HCT116 (cell line): ENCODE measurements around the gene PMM1.

Experiments used
- CTCF ChIP-seq, 3 experiments: fragments of 200-600 bp in 1 of 3; sonication (generic) in 1 of 3; IDR thresholded peaks in 2 of 3; conservative IDR thresholded peaks in 1 of 3; 2 replicates each; pipeline ENCODE4 v1.5.1; 2012 to 2017; ENCODE audit warnings: low read depth in 2 of 3, low read length in 2 of 3, antibody characterized with exemption in 1 of 3, borderline replicate concordance in 1 of 3, control low read depth in 1 of 3, mild to moderate bottlenecking in 1 of 3, mixed read lengths in 1 of 3, mixed run types in 1 of 3, moderate library complexity in 1 of 3; ENCODE audit not compliant: insufficient read depth in 1 of 3
- POLR2A ChIP-seq: IDR thresholded peaks from 2 replicates; pipeline ENCODE4 v1.7.0; 2011; ENCODE audit warnings: borderline replicate concordance; ENCODE audit not compliant: insufficient read depth, insufficient read length; ENCODE audit errors: extremely low read depth
- POLR2AphosphoS5 ChIP-seq: IDR thresholded peaks from 2 replicates; pipeline ENCODE4 v1.6.1; 2011; ENCODE audit warnings: mild to moderate bottlenecking, low read depth, low read length, moderate library complexity
- SP1 ChIP-seq: IDR thresholded peaks from 2 replicates; pipeline ENCODE4 v1.6.1; 2012; ENCODE audit warnings: low read depth
- TCF7L2 ChIP-seq: IDR thresholded peaks from 2 replicates; pipeline ENCODE4 v1.7.0; 2011; ENCODE audit warnings: borderline replicate concordance, inconsistent platforms; ENCODE audit not compliant: insufficient read depth, insufficient read length; ENCODE audit errors: extremely low read depth
- YY1 ChIP-seq: IDR thresholded peaks from 2 replicates; pipeline ENCODE4 v1.6.1; 2011; ENCODE audit warnings: low read length, low read depth, moderate library complexity, mild to moderate bottlenecking; ENCODE audit not compliant: insufficient replicate concordance; ENCODE audit errors: extremely low read depth
- ZNF274 ChIP-seq: fragments of 200-500 bp; sonication (Bioruptor generic); IDR thresholded peaks from 2 replicates; pipeline ENCODE4 v1.6.1; 2014; ENCODE audit warnings: mild to moderate bottlenecking, low read depth, low read length, inconsistent platforms
- TF ChIP-seq, protein P1 (sequence below): IDR thresholded peaks from 2 replicates; pipeline ENCODE4 v1.6.1; 2011; ENCODE audit warnings: mild to moderate bottlenecking, low read length, moderate library complexity; ENCODE audit not compliant: insufficient replicate concordance; ENCODE audit errors: extremely low read depth

- TF ChIP-seq CTCF (IDR thresholded peaks at IDR 0.05 in 2 of 3, conservative IDR thresholded peaks at IDR 0.05 in 1 of 3; ENCODE audit: borderline replicate concordance in 1 of 3, insufficient read depth in 1 of 3, low read depth in 2 of 3, low read length in 2 of 3) (peak; percentile 61 to 68 (median 64); a peak in 5 of 6 replicates), POLR2A (no peak), ZNF274 (no peak), SP1 (peak; percentile 64), TCF7L2 (no peak), YY1 (no peak), POLR2AphosphoS5 (peak; percentile 76)
- TF ChIP-seq, protein P1, sequence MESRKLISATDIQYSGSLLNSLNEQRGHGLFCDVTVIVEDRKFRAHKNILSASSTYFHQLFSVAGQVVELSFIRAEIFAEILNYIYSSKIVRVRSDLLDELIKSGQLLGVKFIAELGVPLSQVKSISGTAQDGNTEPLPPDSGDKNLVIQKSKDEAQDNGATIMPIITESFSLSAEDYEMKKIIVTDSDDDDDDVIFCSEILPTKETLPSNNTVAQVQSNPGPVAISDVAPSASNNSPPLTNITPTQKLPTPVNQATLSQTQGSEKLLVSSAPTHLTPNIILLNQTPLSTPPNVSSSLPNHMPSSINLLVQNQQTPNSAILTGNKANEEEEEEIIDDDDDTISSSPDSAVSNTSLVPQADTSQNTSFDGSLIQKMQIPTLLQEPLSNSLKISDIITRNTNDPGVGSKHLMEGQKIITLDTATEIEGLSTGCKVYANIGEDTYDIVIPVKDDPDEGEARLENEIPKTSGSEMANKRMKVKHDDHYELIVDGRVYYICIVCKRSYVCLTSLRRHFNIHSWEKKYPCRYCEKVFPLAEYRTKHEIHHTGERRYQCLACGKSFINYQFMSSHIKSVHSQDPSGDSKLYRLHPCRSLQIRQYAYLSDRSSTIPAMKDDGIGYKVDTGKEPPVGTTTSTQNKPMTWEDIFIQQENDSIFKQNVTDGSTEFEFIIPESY = no peak
These were observed 45.6 kb downstream of the PMM1 start, which contains the start of gene POLR3H for GRCh38 chr22:41543854-41544670.
